M059J (cell line): ENCODE measurements around the gene ZSCAN23. TPM values are rescaled to one million over a fixed set of nuclear protein-coding genes. Genes with fewer than 3 reads are reported as not detected.

Experiments
- total RNA-seq: library from RNA; depleted of rRNA; stranded (reverse); fragments of >200 nt; shearing (Covaris generic); gene quantifications from 2 replicates; pipeline ENCODE4 v1.2.3, GENCODE V29; 2014; rRNA removed

The ZSCAN23 gene
- total RNA-seq, 1 experiment from 2014 or later = 8.2 TPM

Other genes starting within 250 kb of the ZSCAN23 start
- gene ZSCAN9, start 218.2 kb downstream of the ZSCAN23 start, total RNA-seq = 18.1 and 26.9 TPM in 2 replicates
- gene ZKSCAN4, start 191.2 kb downstream of the ZSCAN23 start, total RNA-seq = 3.7 and 11.5 TPM in 2 replicates
- gene NKAPL, start 184.2 kb downstream of the ZSCAN23 start, total RNA-seq = not detected in 2 replicates
- gene ZSCAN26, start 176.3 kb downstream of the ZSCAN23 start, total RNA-seq = 18.0 and 30.6 TPM in 2 replicates
- gene PGBD1, start 161.9 kb downstream of the ZSCAN23 start, total RNA-seq = 10.5 and 11.9 TPM in 2 replicates
- 19.7 and 20.4 TPM in 2 replicates for gene ZSCAN31, start 107.3 kb downstream of the ZSCAN23 start, total RNA-seq
- 4.6 and 8.1 TPM in 2 replicates for gene ZKSCAN3, start 93.5 kb downstream of the ZSCAN23 start, total RNA-seq
- gene ZSCAN12, start 43.7 kb downstream of the ZSCAN23 start, total RNA-seq = 4.1 and 6.3 TPM in 2 replicates
- not detected in 2 replicates for gene GPX6, start 72.3 kb upstream of the ZSCAN23 start, total RNA-seq
- gene GPX5, start 82.4 kb upstream of the ZSCAN23 start, total RNA-seq = not detected in 2 replicates